HCT116 (cell line): ENCODE data around the gene INHBE. TPM values are rescaled to one million over a fixed set of nuclear protein-coding genes. Genes with fewer than 3 reads are reported as not detected.

Source experiments
- ATAC-seq: fragments of 200-7000 bp; cut with Tn5 transposase; 2 replicates; pipeline ENCODE4 v1.9.1; 2020; ENCODE audit warnings: mild to moderate bottlenecking, moderate library complexity
- BruUV-seq: library from RNA; stranded (reverse); fragments of 400-500 nt; replicated peaks from 2 replicates; lab custom pipeline; 2021; lab: Mats Ljungman, UMichigan
- CTCF ChIA-PET: fragments of 300-600 bp; sonication (Branson Sonifier 250); formaldehyde crosslinking; loops from one replicate; lab custom pipeline; 2021; ENCODE audit warnings: antibody characterized with exemption; lab: Charles Lee
- POLR2A ChIA-PET: fragments of 300-600, 350-600 bp; sonication (Branson Sonifier 250); formaldehyde crosslinking; loops from one replicate; lab custom pipeline; 2021; ENCODE audit warnings: antibody characterized with exemption; lab: Charles Lee
- RAD21 ChIA-PET, 2 experiments: fragments of 300-600 bp; sonication (Branson Sonifier 250); formaldehyde crosslinking; loops; one replicate each; lab custom pipeline; 2023; ENCODE audit warnings: low total read pairs in 2 of 2; ENCODE audit not compliant: uncharacterized antibody in 2 of 2, unreplicated experiment in 2 of 2, low non-redundant PET in 1 of 2; lab: Charles Lee
- DNase-seq: peaks from one replicate; pipeline ENCODE4 v3.0.0-alpha.2; 2010; ENCODE audit warnings: low read depth, low spot score
- H2AFZ ChIP-seq: fragments of 200-600 bp; shearing (Covaris generic), sonication (generic); 2 replicates; pipeline ENCODE4 v1.6.1; 2017; ENCODE audit warnings: low read depth, mixed run types, mixed read lengths, antibody characterized with exemption, low read length; ENCODE audit not compliant: poor library complexity, severe bottlenecking
- H3K27ac ChIP-seq: 2 replicates; pipeline ENCODE4 v1.5.1; 2012; ENCODE audit warnings: low read depth, low read length
- H3K27me3 ChIP-seq: fragments of 200-600 bp; sonication (generic); 2 replicates; pipeline ENCODE4 v1.6.1; 2016; ENCODE audit warnings: mixed run types, low read length, mixed read lengths; ENCODE audit not compliant: insufficient read depth
- H3K36me3 ChIP-seq, 2 experiments: fragments of 200-500 bp in 1 of 2; fragments of 200-600 bp in 1 of 2; sonication (Bioruptor generic) in 1 of 2; sonication (generic) in 1 of 2; 2 replicates each; pipeline versions ENCODE4 v1.5.1 to v1.6.1; 2014 to 2016; ENCODE audit warnings: low read length in 2 of 2, inconsistent platforms in 1 of 2, mixed read lengths in 1 of 2, mixed run types in 1 of 2; ENCODE audit not compliant: insufficient read depth in 2 of 2, control insufficient read depth in 1 of 2
- H3K4me1 ChIP-seq, 2 experiments: fragments of 200-600 bp in 1 of 2; sonication (generic) in 1 of 2; 2 replicates each; pipeline versions ENCODE4 v1.5.1 to v1.6.1; 2012 to 2017; ENCODE audit warnings: low read length in 2 of 2, inconsistent platforms in 1 of 2, mild to moderate bottlenecking in 1 of 2, mixed read lengths in 1 of 2, mixed run types in 1 of 2, moderate library complexity in 1 of 2; ENCODE audit not compliant: insufficient read depth in 2 of 2, control insufficient read depth in 1 of 2
- H3K4me2 ChIP-seq: fragments of 200-600 bp; sonication (generic); 2 replicates; pipeline ENCODE4 v1.6.1; 2017; ENCODE audit warnings: mixed run types, low read length, mixed read lengths
- H3K4me3 ChIP-seq, 2 experiments: fragments of 200-600 bp in 1 of 2; sonication (generic) in 1 of 2; replicated peaks in 1 of 2; 2 replicates each; pipeline ENCODE4 v1.5.1; 2011 to 2016; ENCODE audit warnings: low read length in 2 of 2, control low read depth in 1 of 2, low read depth in 1 of 2, mild to moderate bottlenecking in 1 of 2, mixed read lengths in 1 of 2, mixed run types in 1 of 2
- H3K79me2 ChIP-seq: fragments of 200-600 bp; sonication (generic); 2 replicates; pipeline ENCODE4 v1.6.1; 2017; ENCODE audit warnings: mild to moderate bottlenecking, mixed run types, low read length, moderate library complexity, mixed read lengths; ENCODE audit not compliant: insufficient read depth
- H3K9ac ChIP-seq: fragments of 200-600 bp; sonication (generic); 2 replicates; pipeline ENCODE4 v1.6.1; 2016; ENCODE audit warnings: low read length, mixed read lengths
- H3K9me2 ChIP-seq: fragments of 200-600 bp; sonication (generic), shearing (Covaris generic); 2 replicates; pipeline ENCODE4 v1.6.1; 2017; ENCODE audit warnings: mixed run types, mild to moderate bottlenecking, moderate library complexity; ENCODE audit not compliant: insufficient read depth
- H3K9me3 ChIP-seq, 2 experiments: fragments of 200-500 bp in 1 of 2; fragments of 200-600 bp in 1 of 2; sonication (Bioruptor generic) in 1 of 2; sonication (generic) in 1 of 2; 2 replicates each; pipeline ENCODE4 v1.6.1; 2014 to 2017; ENCODE audit warnings: low read length in 2 of 2, mixed read lengths in 2 of 2, inconsistent platforms in 1 of 2, low read depth in 1 of 2, mild to moderate bottlenecking in 1 of 2, mixed run types in 1 of 2, moderate library complexity in 1 of 2; ENCODE audit not compliant: control insufficient read depth in 1 of 2, insufficient read depth in 1 of 2
- H4K20me1 ChIP-seq: fragments of 200-600 bp; sonication (generic), shearing (Covaris generic); 2 replicates; pipeline ENCODE4 v1.6.1; 2017; ENCODE audit warnings: mixed run types, mild to moderate bottlenecking, moderate library complexity; ENCODE audit not compliant: insufficient read depth
- ATF3 ChIP-seq: IDR thresholded peaks from 2 replicates; pipeline ENCODE4 v1.6.1; 2012
- CTCF ChIP-seq, 3 experiments: fragments of 200-600 bp in 1 of 3; sonication (generic) in 1 of 3; IDR thresholded peaks in 2 of 3; conservative IDR thresholded peaks in 1 of 3; 2 replicates each; pipeline ENCODE4 v1.5.1; 2012 to 2017; ENCODE audit warnings: low read depth in 2 of 3, low read length in 2 of 3, antibody characterized with exemption in 1 of 3, borderline replicate concordance in 1 of 3, control low read depth in 1 of 3, mild to moderate bottlenecking in 1 of 3, mixed read lengths in 1 of 3, mixed run types in 1 of 3, moderate library complexity in 1 of 3; ENCODE audit not compliant: insufficient read depth in 1 of 3
- EGR1 ChIP-seq: IDR thresholded peaks from 2 replicates; pipeline ENCODE4 v1.6.1; 2012; ENCODE audit warnings: low read depth
- ELF1 ChIP-seq: IDR thresholded peaks from 2 replicates; pipeline ENCODE4 v1.6.1; 2012; ENCODE audit warnings: low read depth, borderline replicate concordance
- EZH2phosphoT487 ChIP-seq: fragments of 200-600 bp; IDR thresholded peaks from 2 replicates; pipeline ENCODE4 v1.6.1; 2018; ENCODE audit warnings: antibody characterized with exemption, borderline replicate concordance
- JUND ChIP-seq: IDR thresholded peaks from 2 replicates; pipeline ENCODE4 v1.6.1; 2012
- POLR2A ChIP-seq: IDR thresholded peaks from 2 replicates; pipeline ENCODE4 v1.7.0; 2011; ENCODE audit warnings: borderline replicate concordance; ENCODE audit not compliant: insufficient read depth, insufficient read length; ENCODE audit errors: extremely low read depth
- RAD21 ChIP-seq: IDR thresholded peaks from 2 replicates; pipeline ENCODE4 v1.6.1; 2012; ENCODE audit warnings: low read depth, mild to moderate bottlenecking
- SIN3A ChIP-seq: IDR thresholded peaks from 2 replicates; pipeline ENCODE4 v1.6.1; 2012; ENCODE audit warnings: low read depth
- SP1 ChIP-seq: IDR thresholded peaks from 2 replicates; pipeline ENCODE4 v1.6.1; 2012; ENCODE audit warnings: low read depth
- YY1 ChIP-seq: IDR thresholded peaks from 2 replicates; pipeline ENCODE4 v1.6.1; 2011; ENCODE audit warnings: low read length, low read depth, moderate library complexity, mild to moderate bottlenecking; ENCODE audit not compliant: insufficient replicate concordance; ENCODE audit errors: extremely low read depth
- ZBTB33 ChIP-seq: IDR thresholded peaks from 2 replicates; pipeline ENCODE4 v1.6.1; 2011; ENCODE audit warnings: mild to moderate bottlenecking, low read length, moderate library complexity; ENCODE audit not compliant: insufficient replicate concordance; ENCODE audit errors: extremely low read depth
- intact Hi-C: fragments of 100-400 bp; cut with micrococcal nuclease; formaldehyde crosslinking; loops from 2 replicates; pipeline ENCODE4 v1.10.0; 2022
- total RNA-seq: library from RNA; stranded (reverse); gene quantifications from one replicate; pipeline ENCODE4 v1.2.1, GENCODE V29; 2021; ENCODE audit not compliant: unreplicated experiment

INHBE gene
- total RNA-seq, 1 experiment from 2014 or later = 0.89 TPM

DNA sequence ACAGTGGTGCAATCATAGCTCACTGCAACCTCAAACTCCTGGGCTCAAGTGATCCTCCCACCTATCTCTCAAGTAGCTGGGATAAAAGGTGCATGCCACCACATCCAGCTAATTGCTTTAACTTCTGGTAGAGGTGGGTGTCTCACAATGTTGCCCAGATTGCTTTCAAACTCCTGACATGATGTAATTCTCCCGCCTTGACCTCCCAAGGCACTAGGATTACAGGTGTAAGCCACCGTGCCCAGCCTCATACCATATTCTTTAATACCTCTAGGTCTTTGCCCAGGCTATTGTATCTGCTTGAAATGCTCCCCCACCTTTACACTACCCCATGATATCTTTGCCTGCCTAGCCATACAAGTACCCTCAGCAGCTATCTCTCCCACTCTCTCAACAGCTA lies 35.6 kb upstream of the INHBE start:
- Histone ChIP-seq H3K27ac (no peak overlapping the region), H3K36me3 (no peaks in the 10 kb centered on the region), H3K4me1 (peaks cover 8 to 21% of the 10 kb centered on the region in 2 experiments), H3K9ac (no peak overlapping the region), H3K4me2 (no peak overlapping the region), H3K9me3 (no peaks in the 10 kb centered on the region), H4K20me1 (peaks cover 7% of the 10 kb centered on the region; the same call in 1 of the 2 replicates), H3K27me3 (no peaks in the 10 kb centered on the region), H2AFZ (no peak overlapping the region), H3K79me2 (peaks cover 4% of the 10 kb centered on the region; the same call in 1 of the 2 replicates), H3K4me3 (no peak overlapping the region), H3K9me2 (no peaks in the 10 kb centered on the region)
- intact Hi-C loops = no loop called here
- RAD21 ChIA-PET = no interaction called here
- POLR2A ChIA-PET = interaction anchor here (0.9 kb wide), 1 partner anchor 9 kb away, joined by 3 read pairs; no protein-coding TSS in a partner anchor
- CTCF ChIA-PET = interaction anchor here (0.6 kb wide), 1 partner anchor 9 kb away, joined by 3 read pairs; no protein-coding TSS in a partner anchor
- DNase-seq (no peak), ATAC-seq (no peak)
- no TSS peak for BruUV-seq
- TF ChIP-seq EZH2phosphoT487 = no peak
- no peak for TF ChIP-seq CTCF (IDR thresholded peaks at IDR 0.05 in 2 of 3, conservative IDR thresholded peaks at IDR 0.05 in 1 of 3; ENCODE audit: borderline replicate concordance in 1 of 3, insufficient read depth in 1 of 3, low read depth in 2 of 3, low read length in 2 of 3)
- TF ChIP-seq SIN3A = no peak
- TF ChIP-seq EGR1 = no peak
- no peak for TF ChIP-seq JUND

GRCh38 chr12:57420482-57420881 lies 34.6 kb upstream of the INHBE start:
- Histone ChIP-seq H3K4me3 (no peak overlapping the region), H4K20me1 (peaks cover 3% of the 10 kb centered on the region; the same call in 1 of the 2 replicates), H3K4me2 (no peak overlapping the region), H3K4me1 (peaks cover 8 to 21% of the 10 kb centered on the region in 2 experiments), H3K9me3 (no peaks in the 10 kb centered on the region), H3K9me2 (no peaks in the 10 kb centered on the region), H3K79me2 (peaks cover 6% of the 10 kb centered on the region; the same call in 1 of the 2 replicates), H3K27me3 (no peaks in the 10 kb centered on the region), H2AFZ (no peak overlapping the region), H3K27ac (no peak overlapping the region), H3K9ac (no peak overlapping the region), H3K36me3 (no peaks in the 10 kb centered on the region)
- ChIA-PET POLR2A (no interaction called here), CTCF (no interaction called here), RAD21 (no interaction called here)
- no TSS peak for BruUV-seq
- DNase-seq (no peak), ATAC-seq (no peak)
- intact Hi-C loops = no loop called here
- TF ChIP-seq ZBTB33 (no peak), EGR1 (no peak), POLR2A (no peak), YY1 (no peak), ELF1 (no peak), SP1 (no peak), ATF3 (no peak), RAD21 (no peak)
